Endodermal cell (in vitro differentiated cells): ENCODE measurements around the gene ESR2. TPM values are rescaled to one million over a fixed set of nuclear protein-coding genes. Genes with fewer than 3 reads are reported as not detected.

Source experiments
- DNase-seq: peaks from one replicate; pipeline ENCODE4 v3.0.0-alpha.2; 2017
- H3K27ac ChIP-seq: 2 replicates; pipeline ENCODE4 v1.5.1; 2013; ENCODE audit warnings: mild to moderate bottlenecking, low read depth, low read length, moderate library complexity
- H3K27me3 ChIP-seq: 2 replicates; pipeline ENCODE4 v1.6.1; 2013; ENCODE audit warnings: mild to moderate bottlenecking, low read length, moderate library complexity; ENCODE audit not compliant: insufficient read depth, control insufficient read depth, poor library complexity, severe bottlenecking
- H3K36me3 ChIP-seq: 2 replicates; pipeline ENCODE4 v1.7.0; 2013; ENCODE audit warnings: mild to moderate bottlenecking, low read length, moderate library complexity; ENCODE audit not compliant: control insufficient read depth, insufficient read depth
- H3K4me1 ChIP-seq: one replicate; pipeline ENCODE4 v1.7.0; 2013; ENCODE audit warnings: low read length; ENCODE audit not compliant: control insufficient read depth, insufficient read depth
- H3K4me3 ChIP-seq: 2 replicates; pipeline ENCODE4 v1.5.1; 2013; ENCODE audit warnings: mild to moderate bottlenecking, low read length, moderate library complexity
- H3K9ac ChIP-seq: 2 replicates; pipeline ENCODE4 v1.6.1; 2013; ENCODE audit warnings: mild to moderate bottlenecking, low read length, moderate library complexity; ENCODE audit not compliant: poor library complexity, severe bottlenecking; ENCODE audit errors: extremely low read depth
- H3K9me3 ChIP-seq: 2 replicates; pipeline ENCODE4 v1.6.1; 2013; ENCODE audit warnings: mild to moderate bottlenecking, low read length, moderate library complexity; ENCODE audit not compliant: control insufficient read depth
- H3K27ac Mint-ChIP-seq: 2 replicates; pipeline ENCODE4 v1.8.0; 2020; ENCODE audit warnings: mixed read lengths
- H3K27me3 Mint-ChIP-seq: 2 replicates; pipeline ENCODE4 v1.8.0; 2021; ENCODE audit warnings: mild to moderate bottlenecking, mixed read lengths; ENCODE audit not compliant: insufficient read depth
- H3K36me3 Mint-ChIP-seq: 2 replicates; pipeline ENCODE4 v1.8.0; 2020; ENCODE audit warnings: low read depth, mixed read lengths
- H3K4me1 Mint-ChIP-seq: 2 replicates; pipeline ENCODE4 v1.8.0; 2020; ENCODE audit warnings: mixed read lengths
- H3K4me3 Mint-ChIP-seq: 2 replicates; pipeline ENCODE4 v1.8.0; 2020; ENCODE audit warnings: mild to moderate bottlenecking, moderate library complexity, mixed read lengths
- H3K9me3 Mint-ChIP-seq: 2 replicates; pipeline ENCODE4 v1.8.0; 2020; ENCODE audit warnings: mild to moderate bottlenecking, mixed read lengths
- CTCF ChIP-seq: fragments of 200-600 bp; sonication (generic); conservative IDR thresholded peaks from 2 replicates; pipeline ENCODE4 v1.5.0; 2021; ENCODE audit warnings: antibody characterized with exemption, mild to moderate bottlenecking
- WGBS, 2 experiments: methylation state at CpG; one replicate each; pipeline versions ENCODE4 v1.1.5 to v1.1.7; 2013; ENCODE audit warnings: missing lambda C conversion rate in 2 of 2, mixed read lengths in 1 of 2; ENCODE audit not compliant: insufficient coverage in 1 of 2, insufficient read length in 1 of 2; 5-methylcytosine and 5-hydroxymethylcytosine counted together
- total RNA-seq, 2 donors: library from RNA; stranded (reverse); fragmentation: NEBNext Ultra II Directional in 1 of 2; extraction: Animal tissue kit (Norgen Biotek cat#: 25700) in 1 of 2; gene quantifications; 2 replicates in 1 of 2; 3 replicates in 1 of 2; pipeline ENCODE4 v1.2.1, GENCODE V29; 2021

ESR2 gene
- total RNA-seq, 2 donors from 2014 or later: 0.57 to 0.66 TPM

- Mint-ChIP-seq H3K4me3 (no peak overlapping the region), H3K36me3 (no peaks in the 10 kb centered on the region), H3K27ac (no peak overlapping the region), H3K9me3 (no peaks in the 10 kb centered on the region), H3K4me1 (no peaks in the 10 kb centered on the region), H3K27me3 (no peaks in the 10 kb centered on the region)
- DNase-seq: no peak
- Histone ChIP-seq H3K27ac (no peak overlapping the region), H3K27me3 (no peaks in the 10 kb centered on the region), H3K4me1 (no peaks in the 10 kb centered on the region), H3K9me3 (no peaks in the 10 kb centered on the region), H3K9ac (no peak overlapping the region), H3K4me3 (no peak overlapping the region), H3K36me3 (no peaks in the 10 kb centered on the region)
- no peak for TF ChIP-seq CTCF
Observed at GRCh38 chr14:64272019-64272418, 22.2 kb downstream of the ESR2 start.

- no peak overlapping the region for H3K4me3 Mint-ChIP-seq
- 82 to 97% methylated on average over 2 of the region's 2 CpGs for WGBS, 2 experiments
- no peaks in the 10 kb centered on the region for H3K4me1 Mint-ChIP-seq
- no peaks in the 10 kb centered on the region for H3K4me1 ChIP-seq
- H3K27ac ChIP-seq: no peak overlapping the region
- no peak overlapping the region for H3K27ac Mint-ChIP-seq
- DNase-seq: no peak
- no peaks in the 10 kb centered on the region for H3K9me3 ChIP-seq
- H3K27me3 Mint-ChIP-seq: no peaks in the 10 kb centered on the region
- no peaks in the 10 kb centered on the region for H3K9me3 Mint-ChIP-seq
- TF ChIP-seq CTCF: no peak
- H3K36me3 ChIP-seq: no peaks in the 10 kb centered on the region
- H3K9ac ChIP-seq: no peak overlapping the region
- no peak overlapping the region for H3K4me3 ChIP-seq
- no peaks in the 10 kb centered on the region for H3K36me3 Mint-ChIP-seq
- H3K27me3 ChIP-seq: no peaks in the 10 kb centered on the region
Observed at GRCh38 chr14:64266239-64266638, 27.9 kb downstream of the ESR2 start.

- Mint-ChIP-seq H3K27ac (no peak overlapping the region), H3K9me3 (no peaks in the 10 kb centered on the region), H3K4me3 (no peak overlapping the region), H3K27me3 (no peaks in the 10 kb centered on the region), H3K36me3 (no peaks in the 10 kb centered on the region), H3K4me1 (no peaks in the 10 kb centered on the region)
- DNase-seq: no peak
- Histone ChIP-seq H3K27me3 (no peaks in the 10 kb centered on the region), H3K27ac (no peak overlapping the region), H3K9me3 (no peaks in the 10 kb centered on the region), H3K4me1 (no peaks in the 10 kb centered on the region), H3K36me3 (no peaks in the 10 kb centered on the region), H3K9ac (no peak overlapping the region), H3K4me3 (no peak overlapping the region)
- no peak for TF ChIP-seq CTCF
- WGBS, 2 experiments: 89 to 100% methylated on average over 1 of the region's 1 CpG
Observed at GRCh38 chr14:64265222-64265621, 28.9 kb downstream of the ESR2 start.
